Duodenal mucosa (tissue), 2 donors: ENCODE measurements around the gene CFAP20DC.
"Not testable (repeated sequence)": the region's sequence is repeated elsewhere in the genome, so short reads cannot be mapped to it uniquely, and the experiment has no call there.

Experiments
- H3K27ac ChIP-seq: one replicate; pipeline ENCODE4 v1.7.0; 2013; ENCODE audit warnings: low read depth, low read length
- H3K27me3 ChIP-seq, 2 donors: one replicate each; pipeline ENCODE4 v1.7.0; 2013; ENCODE audit warnings: low read length in 2 of 2, control low read depth in 1 of 2; ENCODE audit not compliant: insufficient read depth in 2 of 2, control insufficient read depth in 1 of 2
- H3K36me3 ChIP-seq, 2 donors: one replicate each; pipeline ENCODE4 v1.7.0; 2013; ENCODE audit warnings: low read length in 2 of 2, control low read depth in 1 of 2; ENCODE audit not compliant: insufficient read depth in 2 of 2, control insufficient read depth in 1 of 2
- H3K4me1 ChIP-seq, 2 donors: one replicate each; pipeline ENCODE4 v1.7.0; 2013; ENCODE audit warnings: low read length in 2 of 2, control low read depth in 1 of 2; ENCODE audit not compliant: insufficient read depth in 2 of 2, control insufficient read depth in 1 of 2
- H3K4me3 ChIP-seq, 2 donors: one replicate each; pipeline ENCODE4 v1.7.0; 2013; ENCODE audit warnings: low read length in 2 of 2, low read depth in 1 of 2
- H3K9ac ChIP-seq, 2 donors: one replicate each; pipeline ENCODE4 v1.7.0; 2013; ENCODE audit warnings: low read length in 2 of 2, low read depth in 1 of 2
- H3K9me3 ChIP-seq, 2 donors: one replicate each; pipeline ENCODE4 v1.7.0; 2013; ENCODE audit warnings: low read length in 2 of 2, control low read depth in 1 of 2; ENCODE audit not compliant: control insufficient read depth in 1 of 2

CFAP20DC gene

GRCh38 chr3:58948018-58948417 is 101.8 kb downstream of the CFAP20DC start:
- no peaks in the 10 kb centered on the region for H3K4me1 ChIP-seq
- no peak overlapping the region for H3K27ac ChIP-seq
- H3K4me3 ChIP-seq, result no peak overlapping the region
- H3K9me3 ChIP-seq, result no peaks in the 10 kb centered on the region
- no peaks in the 10 kb centered on the region for H3K27me3 ChIP-seq
- no peak overlapping the region for H3K9ac ChIP-seq
- H3K36me3 ChIP-seq, result no peaks in the 10 kb centered on the region

DNA sequence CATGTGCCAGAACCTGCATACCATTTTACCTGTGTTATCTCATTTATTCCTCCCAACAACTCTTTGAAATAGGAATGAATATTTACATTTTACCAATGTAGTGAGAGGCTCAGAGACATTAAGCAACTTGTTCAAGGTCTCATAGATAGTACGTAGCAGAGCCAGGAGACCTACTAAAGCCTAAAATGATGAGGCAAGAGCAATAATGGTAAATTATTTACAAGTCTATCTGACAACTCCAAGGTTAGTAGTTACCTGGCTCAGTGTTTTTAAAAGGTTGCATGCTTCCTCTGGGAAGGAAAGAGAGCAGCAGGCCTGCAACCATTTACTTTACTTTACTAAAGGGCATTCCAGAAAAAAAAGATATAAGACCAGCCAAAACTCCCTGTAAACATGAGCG is 103.0 kb downstream of the CFAP20DC start:
- no peak overlapping the region for H3K9ac ChIP-seq
- no peaks in the 10 kb centered on the region for H3K4me1 ChIP-seq
- no peak overlapping the region for H3K4me3 ChIP-seq
- no peaks in the 10 kb centered on the region for H3K36me3 ChIP-seq
- no peak overlapping the region for H3K27ac ChIP-seq
- H3K9me3 ChIP-seq, result no peaks in the 10 kb centered on the region
- no peaks in the 10 kb centered on the region for H3K27me3 ChIP-seq

DNA sequence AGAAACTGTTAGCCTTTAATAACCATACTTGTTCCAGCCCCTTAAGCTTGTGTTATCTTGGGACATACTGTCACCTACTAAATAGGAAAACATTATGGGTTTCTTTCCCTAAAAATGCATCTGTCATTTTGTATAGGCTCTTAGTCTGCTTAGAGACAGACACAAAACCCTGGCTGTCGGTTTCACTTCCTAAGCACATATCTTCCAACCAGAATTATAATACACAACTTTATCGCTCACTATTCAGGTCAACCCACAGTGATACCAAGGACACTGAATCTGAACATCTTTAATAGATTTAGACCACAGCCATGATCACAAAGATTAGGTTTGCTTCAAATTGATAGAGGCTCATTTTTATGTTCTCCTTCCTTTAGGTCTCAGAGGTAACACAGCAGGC is 111.8 kb downstream of the CFAP20DC start:
- no peaks in the 10 kb centered on the region for H3K4me1 ChIP-seq
- H3K36me3 ChIP-seq, result no peaks in the 10 kb centered on the region
- H3K4me3 ChIP-seq, result no peak overlapping the region
- no peak overlapping the region for H3K9ac ChIP-seq
- H3K27me3 ChIP-seq, result no peaks in the 10 kb centered on the region
- H3K9me3 ChIP-seq, result no peaks in the 10 kb centered on the region
- no peak overlapping the region for H3K27ac ChIP-seq

DNA sequence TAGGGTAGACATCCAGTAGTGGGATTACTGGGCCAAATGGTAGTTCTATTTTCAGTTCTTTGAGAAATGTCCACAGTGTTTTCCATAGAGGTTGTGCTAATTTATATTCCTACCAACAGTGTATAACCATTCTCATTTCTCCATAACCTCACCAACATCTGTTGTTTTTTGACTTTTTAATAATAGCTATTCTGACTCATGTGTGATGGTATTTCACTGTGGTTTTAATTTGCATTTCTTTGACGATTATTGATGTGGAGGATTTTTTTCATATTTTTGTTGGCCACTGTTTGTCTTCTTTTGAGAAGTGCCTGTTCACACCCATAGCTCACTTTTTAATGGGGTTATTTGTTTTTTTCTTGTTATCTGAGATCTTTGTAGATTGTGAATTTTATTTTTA is 125.2 kb downstream of the CFAP20DC start:
- H3K9me3 ChIP-seq, result no peaks in the 10 kb centered on the region
- H3K27ac ChIP-seq, result no peak overlapping the region
- H3K36me3 ChIP-seq, result no peaks in the 10 kb centered on the region
- no peak overlapping the region for H3K9ac ChIP-seq
- no peak overlapping the region for H3K4me3 ChIP-seq
- H3K4me1 ChIP-seq, result no peaks in the 10 kb centered on the region
- H3K27me3 ChIP-seq, result no peaks in the 10 kb centered on the region

- Histone ChIP-seq H3K36me3 (no peaks in the 10 kb centered on the region), H3K4me3 (no peak overlapping the region), H3K4me1 (peaks cover 7 to 8% of the 10 kb centered on the region in 2 donors), H3K27me3 (peaks cover 0 to 3% of the 10 kb centered on the region in 2 donors), H3K9me3 (no peaks in the 10 kb centered on the region), H3K9ac (no peak overlapping the region), H3K27ac (no peak overlapping the region)
Measured at GRCh38 chr3:58900386-58900785, 149.4 kb downstream of the CFAP20DC start.

- peaks cover 0 to 3% of the 10 kb centered on the region in 2 donors for H3K27me3 ChIP-seq
- no peaks in the 10 kb centered on the region for H3K9me3 ChIP-seq
- no peak overlapping the region for H3K4me3 ChIP-seq
- H3K27ac ChIP-seq, result no peak overlapping the region
- H3K4me1 ChIP-seq, result peaks cover 7 to 8% of the 10 kb centered on the region in 2 donors
- no peaks in the 10 kb centered on the region for H3K36me3 ChIP-seq
- H3K9ac ChIP-seq, result no peak overlapping the region
Measured at GRCh38 chr3:58899953-58900298, 149.9 kb downstream of the CFAP20DC start.

- Histone ChIP-seq H3K27ac (no peak overlapping the region), H3K27me3 (peaks cover 0 to 3% of the 10 kb centered on the region in 2 donors), H3K4me1 (peaks cover 7 to 8% of the 10 kb centered on the region in 2 donors), H3K9me3 (no peaks in the 10 kb centered on the region), H3K4me3 (no peak overlapping the region), H3K9ac (no peak overlapping the region), H3K36me3 (no peaks in the 10 kb centered on the region)
Measured at GRCh38 chr3:58899159-58899952, 150.5 kb downstream of the CFAP20DC start.

- H3K4me1 ChIP-seq, result peaks cover 7 to 8% of the 10 kb centered on the region in 2 donors
- no peak overlapping the region for H3K27ac ChIP-seq
- no peaks in the 10 kb centered on the region for H3K36me3 ChIP-seq
- no peak overlapping the region for H3K9ac ChIP-seq
- no peak overlapping the region for H3K4me3 ChIP-seq
- H3K9me3 ChIP-seq, result no peaks in the 10 kb centered on the region
- H3K27me3 ChIP-seq, result peaks cover 0 to 3% of the 10 kb centered on the region in 2 donors
Measured at GRCh38 chr3:58898513-58898912, 151.3 kb downstream of the CFAP20DC start.

- Histone ChIP-seq H3K4me1 (peaks cover 7 to 8% of the 10 kb centered on the region in 2 donors), H3K9me3 (no peaks in the 10 kb centered on the region), H3K36me3 (no peaks in the 10 kb centered on the region), H3K9ac (no peak overlapping the region), H3K27ac (no peak overlapping the region), H3K27me3 (peaks cover 0 to 3% of the 10 kb centered on the region in 2 donors), H3K4me3 (no peak overlapping the region)
Measured at GRCh38 chr3:58897646-58898045, 152.2 kb downstream of the CFAP20DC start.

DNA sequence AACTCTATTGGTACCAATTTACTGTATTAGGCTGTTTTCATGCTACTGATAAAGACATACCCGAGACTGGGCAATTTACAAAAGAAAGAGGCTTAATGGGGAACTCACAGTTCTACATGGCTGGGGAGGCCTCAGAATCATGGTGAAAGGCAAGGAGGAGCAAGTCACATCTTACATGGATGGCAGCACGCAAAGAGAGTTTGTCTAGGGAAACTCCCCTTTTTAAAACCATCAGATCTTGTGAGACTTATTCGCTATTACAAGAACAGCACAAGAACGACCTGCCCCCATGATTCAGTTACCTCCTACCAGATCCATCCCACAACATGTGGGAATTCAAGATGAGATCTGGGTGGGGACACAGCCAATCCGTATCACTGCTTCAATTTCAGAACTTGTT is 154.1 kb downstream of the CFAP20DC start:
- not testable (repeated sequence) for H3K4me3 ChIP-seq, H3K4me1 ChIP-seq, H3K9ac ChIP-seq, H3K27me3 ChIP-seq, H3K27ac ChIP-seq, H3K9me3 ChIP-seq, H3K36me3 ChIP-seq
